ENCODE results near the gene BRCA1.

- no peak for TF ChIP-seq POLR2A (IDR thresholded peaks at IDR 0.05)
- no peak for TF ChIP-seq CTCF (IDR thresholded peaks at IDR 0.05)
Measured at GRCh38 chr17:43010667-43011308, 114.4 kb downstream of the BRCA1 start.

All from adrenal gland (tissue), 5 donors.